Measurements from ENCODE around the gene SCN5A.

- TF ChIP-seq POLR2AphosphoS5 (IDR thresholded peaks at IDR 0.05; ENCODE audit: borderline replicate concordance, low read depth, low read length) (no peak), EZH2 (IDR thresholded peaks at IDR 0.05) (no peak)
These were observed 76.4 kb downstream of the SCN5A start for GRCh38 chr3:38573111-38573510.
